NK-92 treated with Interleukin-12 subunit alpha and Interleukin-12 subunit beta, amount 100 ng/mL, for 24 hours (cell line): ENCODE measurements around the gene CRYBG2.

ENCODE experiments used
- DNase-seq: peaks from one replicate; lab custom pipeline; 2025; lab: John Stamatoyannopoulos, UW

CRYBG2 gene

GRCh38 chr1:26368486-26368885, 14.6 kb upstream of the CRYBG2 start:
- no peak for DNase-seq

- DNase-seq = no peak
Measured at GRCh38 chr1:26368006-26368405, 14.1 kb upstream of the CRYBG2 start.

GRCh38 chr1:26367441-26367840, 13.5 kb upstream of the CRYBG2 start:
- no peak for DNase-seq

GRCh38 chr1:26364956-26365355, 11.0 kb upstream of the CRYBG2 start:
- no peak for DNase-seq

- peak; percentile 37 for DNase-seq
Measured at GRCh38 chr1:26363549-26364448, 9.9 kb upstream of the CRYBG2 start.

- DNase-seq = no peak
Measured at GRCh38 chr1:26362331-26362730, 8.4 kb upstream of the CRYBG2 start.

GRCh38 chr1:26361605-26362122, 7.7 kb upstream of the CRYBG2 start:
- no peak for DNase-seq

GRCh38 chr1:26360807-26361604, 7.1 kb upstream of the CRYBG2 start:
- DNase-seq = no peak

- DNase-seq = no peak
Measured at GRCh38 chr1:26359981-26360806, 6.3 kb upstream of the CRYBG2 start.

- DNase-seq = no peak
Measured at GRCh38 chr1:26358411-26359384, 4.8 kb upstream of the CRYBG2 start.

GRCh38 chr1:26357121-26357602, 3.2 kb upstream of the CRYBG2 start:
- no peak for DNase-seq

GRCh38 chr1:26356106-26356505, 2.2 kb upstream of the CRYBG2 start:
- DNase-seq = no peak

GRCh38 chr1:26354972-26355371, 1.0 kb upstream of the CRYBG2 start:
- DNase-seq = no peak

- no peak for DNase-seq
Measured at GRCh38 chr1:26353210-26353859, 595 bp downstream of the CRYBG2 start.

GRCh38 chr1:26352338-26352679, 1.6 kb downstream of the CRYBG2 start:
- no peak for DNase-seq

- DNase-seq = no peak
Measured at GRCh38 chr1:26351590-26352337, 2.2 kb downstream of the CRYBG2 start.

- no peak for DNase-seq
Measured at GRCh38 chr1:26350701-26351589, 3.0 kb downstream of the CRYBG2 start.

GRCh38 chr1:26350343-26350700, 3.6 kb downstream of the CRYBG2 start:
- DNase-seq = no peak

- DNase-seq = no peak
Measured at GRCh38 chr1:26349877-26350244, 4.1 kb downstream of the CRYBG2 start.
